HG03575 (cell line): ENCODE data around the gene ZNF200.
"Not testable (repeated sequence)": the region's sequence is repeated elsewhere in the genome, so short reads cannot be mapped to it uniquely, and the experiment has no call there.

ENCODE experiments used
- ATAC-seq: cut with Tn5 transposase; IDR thresholded peaks from one replicate; pipeline ENCODE4 v1.9.1; 2021; ENCODE audit not compliant: unreplicated experiment, insufficient number of reproducible peaks, low FRiP score; ENCODE audit errors: extremely low read depth

The ZNF200 gene

GRCh38 chr16:3212006-3212405, 23.0 kb downstream of the ZNF200 start:
- ATAC-seq, result no peak

DNA sequence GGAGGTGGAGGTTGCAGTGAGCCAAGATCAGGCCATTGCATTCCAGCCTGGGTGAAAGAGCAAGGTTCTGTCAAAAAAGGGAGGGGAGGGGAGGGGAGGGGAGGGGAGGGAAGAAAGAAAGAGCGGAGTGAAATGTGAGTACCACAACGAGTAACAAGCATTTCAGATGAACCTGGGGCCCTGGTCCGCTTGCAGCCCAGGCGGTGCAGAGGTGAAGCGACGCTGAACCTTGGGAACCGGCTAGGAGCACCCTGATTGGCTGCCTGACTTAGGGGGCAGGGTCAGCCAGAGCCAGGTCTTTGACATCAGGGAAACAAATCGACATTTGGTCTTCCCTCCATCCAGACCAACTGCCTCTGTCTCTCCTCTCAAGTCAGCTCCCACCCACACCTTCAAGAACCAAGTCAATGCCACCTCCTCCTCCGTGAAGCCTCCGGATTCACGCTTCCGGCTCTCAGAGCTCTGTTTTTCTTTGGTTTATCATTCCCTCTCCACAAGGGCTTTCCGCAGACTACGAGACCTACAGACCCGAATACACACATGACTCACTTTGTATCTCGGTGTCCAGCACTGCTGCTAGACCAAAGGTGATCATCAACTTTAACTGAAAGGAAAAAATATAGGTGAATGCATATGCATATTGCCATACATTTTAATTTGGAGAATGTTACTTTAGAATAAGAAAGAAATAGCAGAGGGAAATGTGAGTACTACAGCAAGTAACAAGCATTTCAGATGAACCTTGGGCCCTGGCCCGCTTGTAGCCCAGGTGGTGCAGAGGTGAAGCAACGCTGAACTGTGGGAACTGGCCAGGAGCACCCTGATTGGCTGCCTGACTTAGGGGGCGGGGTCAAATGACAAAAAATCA, 27.6 kb downstream of the ZNF200 start:
- ATAC-seq, result no peak

DNA sequence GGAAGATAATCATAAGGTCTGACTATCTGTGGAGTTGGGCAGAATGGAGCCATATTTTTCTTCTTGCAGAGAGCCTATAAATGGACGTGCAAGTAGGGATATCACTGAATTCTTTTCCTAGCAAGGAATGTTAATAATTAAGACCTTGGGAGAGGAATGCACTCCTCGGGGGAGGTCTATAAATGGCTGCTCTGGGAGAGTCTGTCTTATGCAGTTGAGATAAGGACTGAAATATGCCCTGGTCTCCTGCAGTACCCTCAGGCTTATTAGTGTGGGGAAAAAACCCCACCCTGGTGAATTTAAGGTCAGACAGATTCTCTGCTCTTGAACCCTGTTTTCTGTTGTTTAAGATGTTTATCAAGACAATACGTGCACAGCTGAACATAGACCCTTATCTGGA, 29.0 kb downstream of the ZNF200 start:
- ATAC-seq, result not testable (repeated sequence)

DNA sequence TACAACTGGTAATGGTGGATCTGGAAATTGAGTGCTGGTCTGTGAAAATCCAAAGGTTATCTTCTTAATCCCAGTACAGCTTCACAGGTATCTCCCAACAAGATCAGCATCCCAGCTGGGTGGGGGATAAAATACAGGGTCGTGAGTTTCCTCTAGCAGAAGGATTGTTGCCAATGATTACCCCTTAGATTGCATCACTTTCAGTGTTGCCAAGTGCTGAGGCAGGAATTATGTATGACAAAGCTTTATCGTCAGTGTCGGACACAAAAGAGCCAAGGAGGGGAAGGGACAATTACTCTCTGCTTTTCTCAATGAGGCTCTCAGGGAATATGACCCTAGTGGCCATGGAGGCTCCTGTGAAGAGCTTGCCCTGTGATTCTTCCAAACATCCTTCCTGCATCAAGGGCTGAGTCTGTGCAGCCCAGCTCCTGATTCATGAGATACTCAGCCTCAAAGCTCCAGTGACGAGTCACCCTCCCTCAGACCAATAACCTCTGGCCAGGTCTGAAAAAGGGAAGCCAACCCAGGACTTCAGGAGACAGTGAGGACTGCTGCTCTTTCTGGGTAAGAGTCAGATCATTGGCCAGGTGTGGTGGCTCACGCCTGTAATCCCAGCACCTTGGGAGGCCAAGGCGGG, 31.9 kb downstream of the ZNF200 start:
- ATAC-seq, result no peak

- no peak for ATAC-seq
These were observed 36.5 kb downstream of the ZNF200 start for GRCh38 chr16:3198334-3199072.

- not testable (repeated sequence) for ATAC-seq
These were observed 37.1 kb downstream of the ZNF200 start for GRCh38 chr16:3197694-3198333.

GRCh38 chr16:3195975-3196374, 39.0 kb downstream of the ZNF200 start:
- ATAC-seq, result no peak

DNA sequence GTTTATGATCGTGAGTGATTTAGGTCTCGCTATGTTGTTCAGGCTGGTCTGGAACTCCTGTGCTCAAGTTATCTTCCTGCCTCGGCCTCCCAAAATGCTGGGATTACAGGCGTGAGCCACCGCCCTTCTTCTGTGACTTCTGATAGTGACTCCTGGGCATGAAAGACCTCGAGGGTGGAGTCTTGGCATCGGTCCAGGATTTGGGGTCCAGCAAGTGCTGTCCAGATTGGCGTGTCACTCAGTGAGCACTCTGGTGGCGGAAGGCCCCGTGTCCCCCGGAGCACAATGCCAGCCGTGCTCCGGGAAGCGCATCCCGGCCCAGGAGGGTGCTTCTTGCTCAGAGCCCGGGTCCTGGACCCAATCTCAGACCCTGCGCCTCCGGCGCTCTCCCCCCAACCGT, 40.2 kb downstream of the ZNF200 start:
- no peak for ATAC-seq

DNA sequence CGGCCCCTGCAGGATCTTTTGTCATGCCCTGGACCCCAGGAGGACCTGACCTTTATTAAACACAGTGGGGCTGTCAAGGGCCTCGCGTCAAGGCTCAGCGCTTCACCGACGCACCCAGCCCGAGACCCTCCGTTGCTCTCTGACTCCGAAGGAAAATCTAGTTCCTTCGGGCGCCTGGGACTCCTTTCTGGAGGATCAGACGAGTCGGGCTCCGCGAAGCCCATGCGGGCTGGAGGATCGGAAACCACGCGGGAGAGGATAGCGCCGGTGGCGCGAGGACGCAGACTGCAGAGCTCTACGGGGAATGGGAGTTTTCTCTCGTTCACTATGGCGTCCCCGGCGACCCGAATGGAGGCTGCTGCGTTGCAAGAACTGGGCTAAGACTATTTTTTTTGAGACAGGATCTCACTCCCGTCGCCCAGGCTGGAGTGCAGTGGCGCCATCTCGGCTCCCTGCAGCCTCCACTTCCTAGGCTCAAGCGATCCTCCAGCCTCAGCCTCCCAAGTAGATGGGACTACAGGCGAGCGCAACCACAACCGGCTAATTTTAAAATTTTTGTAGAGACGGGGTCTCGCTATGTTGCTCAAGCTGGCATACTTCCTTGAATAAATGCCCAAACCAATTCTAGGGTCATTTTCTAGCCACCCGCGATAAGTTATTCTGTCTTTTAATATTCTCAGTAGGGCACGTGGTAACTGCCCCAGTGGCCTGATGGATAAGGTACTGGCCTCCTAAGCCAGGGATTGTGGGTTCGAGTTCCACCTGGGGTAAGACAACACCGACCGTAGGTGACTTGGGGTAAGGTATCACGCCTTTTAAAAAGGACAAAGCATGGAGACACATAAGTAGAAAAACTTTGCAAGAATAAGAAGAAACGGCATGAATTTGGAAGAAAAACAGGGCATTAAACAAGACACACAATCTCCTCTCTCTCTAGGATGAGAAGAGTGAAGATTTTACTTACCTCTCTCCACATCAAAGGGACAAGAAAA, 41.4 kb downstream of the ZNF200 start:
- ATAC-seq, result no peak

DNA sequence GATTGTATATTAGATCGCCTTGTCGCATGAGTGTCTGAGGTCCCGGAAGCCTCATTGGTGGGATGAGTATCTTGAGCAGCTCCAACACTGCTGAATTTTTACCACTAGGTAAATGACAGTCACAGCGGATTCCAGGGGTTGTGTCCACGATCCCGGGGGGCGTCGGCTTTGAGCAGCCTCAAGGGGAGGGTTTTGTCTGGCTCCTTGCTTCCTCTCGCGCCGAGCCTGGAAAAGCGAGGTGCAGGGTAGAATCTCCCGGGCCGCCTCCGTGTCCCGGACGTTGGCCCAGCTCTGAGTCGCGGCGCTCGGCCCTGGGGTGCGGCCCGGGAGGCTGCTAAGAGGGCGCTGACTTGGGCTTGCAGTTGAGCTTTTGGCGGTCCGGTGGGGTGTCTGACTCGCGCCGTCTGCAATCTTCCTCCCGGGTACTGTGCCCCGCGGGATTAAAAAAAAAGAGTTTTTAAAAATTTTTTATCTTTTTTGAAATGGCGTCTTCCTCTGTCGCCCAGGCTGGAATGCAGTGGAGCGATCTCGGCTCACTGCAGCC, 42.4 kb downstream of the ZNF200 start:
- ATAC-seq, result no peak

- ATAC-seq, result no peak
These were observed 44.0 kb downstream of the ZNF200 start for GRCh38 chr16:3190949-3191353.

DNA sequence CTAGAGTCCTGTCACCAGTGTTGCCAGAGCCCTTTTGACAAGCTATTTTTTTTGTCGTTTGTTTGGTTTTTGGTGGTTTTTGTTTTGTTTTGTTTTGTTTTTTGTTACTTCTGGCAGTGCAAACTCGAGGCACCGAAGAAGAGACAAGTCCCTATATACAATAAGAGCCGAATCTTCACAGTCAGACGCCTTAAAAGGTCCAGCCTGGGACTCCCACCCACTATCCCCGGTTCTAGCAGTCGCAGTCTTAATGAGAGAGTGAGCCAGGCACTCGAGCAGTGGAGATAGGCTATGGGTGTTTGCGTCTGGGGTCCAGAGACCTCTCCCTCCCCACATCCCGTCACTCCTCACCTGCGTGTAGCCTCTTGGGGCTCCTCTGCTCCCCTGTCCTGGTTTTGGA, 45.1 kb downstream of the ZNF200 start:
- ATAC-seq, result no peak

GRCh38 chr16:3188925-3189825, 45.8 kb downstream of the ZNF200 start:
- no peak for ATAC-seq

- no peak for ATAC-seq
These were observed 46.4 kb downstream of the ZNF200 start for GRCh38 chr16:3188675-3188924.

DNA sequence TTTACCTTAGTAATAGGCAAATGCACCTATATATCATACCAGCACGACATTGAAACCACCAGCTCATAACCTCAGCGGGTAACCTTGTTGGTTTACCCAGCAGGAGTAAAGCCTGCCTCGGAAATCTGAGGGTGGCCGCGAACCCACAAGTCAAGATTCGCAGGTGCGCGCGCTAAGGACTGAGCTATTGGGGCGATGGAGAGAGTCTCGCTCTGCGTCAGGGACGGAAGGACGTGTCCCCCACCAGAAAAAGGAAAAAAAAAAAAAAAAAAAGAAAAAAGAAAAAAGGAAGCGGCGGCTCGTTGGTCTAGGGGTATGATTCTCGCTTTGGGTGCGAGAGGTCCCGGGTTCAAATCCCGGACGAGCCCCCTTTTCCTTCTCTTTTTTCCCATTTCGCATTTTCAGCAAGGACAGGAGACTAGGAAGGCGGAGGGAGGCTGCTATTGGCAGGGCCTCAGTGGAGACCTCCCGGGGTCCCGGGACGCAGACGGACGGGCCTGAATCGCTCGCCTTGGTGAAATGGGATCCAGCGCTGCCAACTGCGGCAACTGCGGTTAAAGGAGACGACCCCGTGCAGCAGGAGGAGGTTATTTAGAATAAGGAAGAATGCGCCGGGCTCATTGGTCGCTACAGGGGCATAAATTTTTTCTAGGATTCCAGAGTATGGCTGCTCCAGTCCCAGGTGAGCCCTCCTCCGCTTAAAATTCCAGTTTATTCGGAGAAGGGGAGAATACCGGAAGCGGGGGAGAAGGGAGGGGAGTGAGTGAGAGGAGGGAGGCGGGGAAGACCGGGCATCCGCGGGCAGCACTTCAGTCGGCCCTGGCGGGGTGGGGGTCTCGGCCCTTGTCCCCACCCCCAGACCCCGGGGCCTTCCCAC, 46.9 kb downstream of the ZNF200 start, which contains the start of gene OR1F1:
Gene OR1F1, plus strand, starts transcription at position 407 of the 877 bp plus-strand sequence.
- ATAC-seq, result no peak

DNA sequence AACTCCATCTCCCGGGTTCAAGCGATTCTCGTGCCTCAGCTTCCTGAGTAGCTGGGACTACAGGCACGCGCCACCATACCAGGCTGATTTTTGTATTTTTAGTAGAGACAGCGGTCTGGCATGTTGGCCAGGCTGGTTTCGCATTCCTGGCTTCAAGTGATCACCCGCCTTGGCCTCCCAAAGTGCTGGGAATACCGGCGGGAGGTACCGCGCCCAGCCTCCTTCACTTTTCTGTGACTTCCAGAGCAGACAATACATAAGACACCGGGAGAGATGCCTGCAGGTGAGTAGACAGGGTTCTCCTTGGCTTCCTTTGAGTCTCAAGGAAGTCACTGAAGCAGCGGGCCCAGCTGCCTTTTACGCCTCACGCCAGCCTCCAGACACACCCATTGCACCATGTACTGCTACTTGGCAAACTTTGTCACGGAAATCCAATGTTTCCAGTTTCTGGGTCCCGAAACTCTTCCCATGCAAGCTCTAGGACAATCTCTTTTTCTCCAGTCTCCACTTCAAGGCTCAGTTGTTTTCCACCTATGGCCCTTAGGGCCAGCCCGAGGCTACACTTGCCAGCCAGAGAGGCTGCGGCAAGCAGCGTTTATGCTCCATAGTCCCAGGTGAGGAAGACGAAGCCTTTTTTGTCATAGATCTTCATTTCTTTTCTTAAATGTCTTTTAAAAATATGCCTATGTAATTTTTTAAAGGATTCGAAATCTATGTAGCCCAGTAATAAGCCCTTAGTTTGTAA, 47.8 kb downstream of the ZNF200 start:
- no peak for ATAC-seq
